RPMI7951 (cell line): Measurements from ENCODE around the gene CDKL2. TPM values are rescaled to one million over a fixed set of nuclear protein-coding genes. Genes with fewer than 3 reads are reported as not detected.

Experiments
- DNase-seq: peaks from one replicate; pipeline ENCODE4 v3.0.0-alpha.2; 2012; ENCODE audit warnings: low read depth
- total RNA-seq: library from RNA; depleted of rRNA; stranded (reverse); fragments of >200 nt; shearing (Covaris generic); gene quantifications from 2 replicates; pipeline ENCODE4 v1.2.3, GENCODE V29; 2014

Gene CDKL2
- total RNA-seq, 1 experiment from 2014 or later = 2.9 TPM

GRCh38 chr4:75639124-75639695 lies 8.9 kb upstream of the CDKL2 start:
- DNase-seq = no peak

GRCh38 chr4:75637827-75638226 lies 7.5 kb upstream of the CDKL2 start:
- no peak for DNase-seq

GRCh38 chr4:75637176-75637575 lies 6.8 kb upstream of the CDKL2 start:
- DNase-seq = no peak

GRCh38 chr4:75634951-75635350 lies 4.6 kb upstream of the CDKL2 start:
- DNase-seq = no peak

- peak; percentile 58 for DNase-seq
These were observed 4.0 kb upstream of the CDKL2 start for GRCh38 chr4:75634281-75634680.

- peak; percentile 74 for DNase-seq
These were observed 3.5 kb upstream of the CDKL2 start for GRCh38 chr4:75633846-75634245.

- DNase-seq = no peak
These were observed 605 bp upstream of the CDKL2 start for GRCh38 chr4:75630937-75631329.

- no peak for DNase-seq
These were observed 1.1 kb downstream of the CDKL2 start for GRCh38 chr4:75629239-75629638.

- no peak for DNase-seq
These were observed 7.3 kb downstream of the CDKL2 start for GRCh38 chr4:75623026-75623425.

GRCh38 chr4:75621715-75622114 lies 8.6 kb downstream of the CDKL2 start:
- DNase-seq = no peak

GRCh38 chr4:75612306-75612705 lies 18.0 kb downstream of the CDKL2 start:
- no peak for DNase-seq

- DNase-seq = no peak
These were observed 24.4 kb downstream of the CDKL2 start for GRCh38 chr4:75605928-75606327.

GRCh38 chr4:75599647-75600046 lies 30.7 kb downstream of the CDKL2 start:
- no peak for DNase-seq

- DNase-seq = peak; percentile 31
These were observed 31.9 kb downstream of the CDKL2 start for GRCh38 chr4:75598390-75598789.

GRCh38 chr4:75596061-75596460 lies 34.3 kb downstream of the CDKL2 start:
- DNase-seq = no peak

- no peak for DNase-seq
These were observed 36.9 kb downstream of the CDKL2 start for GRCh38 chr4:75593393-75593792.

- DNase-seq = peak; percentile 47
These were observed 46.3 kb downstream of the CDKL2 start for GRCh38 chr4:75584067-75584466.

- DNase-seq = no peak
These were observed 62.6 kb downstream of the CDKL2 start for GRCh38 chr4:75567725-75568124.

GRCh38 chr4:75566911-75567310 lies 63.4 kb downstream of the CDKL2 start:
- DNase-seq = no peak

- no peak for DNase-seq
These were observed 64.8 kb downstream of the CDKL2 start for GRCh38 chr4:75565481-75565880.

- no peak for DNase-seq
These were observed 66.3 kb downstream of the CDKL2 start for GRCh38 chr4:75564023-75564422.

GRCh38 chr4:75561789-75562188 lies 68.5 kb downstream of the CDKL2 start:
- peak; percentile 4 for DNase-seq

GRCh38 chr4:75557696-75558095 lies 72.6 kb downstream of the CDKL2 start:
- no peak for DNase-seq
